Thyroid gland (tissue), 4 donors: ENCODE data around the gene REXO1.

Experiments used
- CTCF ChIP-seq, 6 experiments: fragments of 200-600 bp in 3 of 6; fragments of 450-650 bp in 3 of 6; sonication (generic) in 3 of 6; IDR thresholded peaks; one replicate each; pipeline ENCODE4 v1.5.1; 2016 to 2019; ENCODE audit warnings: antibody characterized with exemption in 6 of 6, mild to moderate bottlenecking in 2 of 6, inconsistent platforms in 1 of 6, moderate library complexity in 1 of 6
- POLR2A ChIP-seq, 2 donors: fragments of 450-650 bp; IDR thresholded peaks; one replicate each; pipeline ENCODE4 v1.6.1; 2017; ENCODE audit warnings: antibody characterized with exemption in 2 of 2, mild to moderate bottlenecking in 2 of 2, moderate library complexity in 1 of 2

DNA sequence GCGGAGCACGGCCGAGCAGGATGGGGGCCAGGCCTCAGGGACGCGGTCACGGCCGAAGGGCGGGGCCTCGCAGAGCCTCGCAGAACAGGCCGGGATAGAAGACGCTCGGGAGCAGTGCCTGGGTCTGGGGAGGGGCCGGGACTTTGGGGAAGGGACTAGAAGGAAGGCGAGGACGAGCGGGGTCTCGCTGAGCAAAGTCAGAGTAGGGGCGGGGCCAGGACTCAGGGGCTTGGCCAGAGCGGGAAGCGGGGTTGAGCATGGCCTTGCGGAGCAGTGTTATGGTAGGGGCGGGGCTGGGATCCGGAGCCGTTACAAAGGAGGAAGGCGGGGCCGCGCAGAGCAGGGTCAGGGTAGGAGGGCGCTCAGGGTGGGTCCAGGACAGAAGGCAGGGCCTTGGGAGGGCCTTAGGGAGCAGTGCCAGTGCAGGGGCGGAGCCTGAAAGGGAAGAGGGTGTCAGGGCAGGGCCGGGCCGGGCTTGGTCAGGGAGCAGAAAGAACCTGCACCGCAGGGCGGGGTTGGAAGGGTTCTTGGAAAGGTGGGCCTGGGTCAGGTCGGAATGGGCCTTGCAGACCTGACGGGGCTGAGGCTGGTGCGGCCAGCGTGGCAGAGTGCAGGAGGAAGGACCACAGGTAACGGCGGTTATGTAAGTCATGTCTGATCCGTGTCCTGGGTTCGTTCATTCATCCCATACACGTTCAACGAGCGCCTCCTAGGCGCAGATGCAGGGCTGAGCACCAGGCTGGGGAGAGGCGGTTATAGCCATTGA lies 35.7 kb downstream of the REXO1 start:
- TF ChIP-seq CTCF (IDR thresholded peaks at IDR 0.05) (peak in 4 of 6 experiments; percentile 42 to 55 (median 48)), POLR2A (IDR thresholded peaks at IDR 0.05) (peak in 1 of 2 donors; percentile 35)
